ENCODE measurements around the gene CA11. TPM values are rescaled to one million over a fixed set of nuclear protein-coding genes. Genes with fewer than 3 reads are reported as not detected.

CA11 gene
- total RNA-seq, 1 experiment from 2014 or later = 10.5 TPM

DNA sequence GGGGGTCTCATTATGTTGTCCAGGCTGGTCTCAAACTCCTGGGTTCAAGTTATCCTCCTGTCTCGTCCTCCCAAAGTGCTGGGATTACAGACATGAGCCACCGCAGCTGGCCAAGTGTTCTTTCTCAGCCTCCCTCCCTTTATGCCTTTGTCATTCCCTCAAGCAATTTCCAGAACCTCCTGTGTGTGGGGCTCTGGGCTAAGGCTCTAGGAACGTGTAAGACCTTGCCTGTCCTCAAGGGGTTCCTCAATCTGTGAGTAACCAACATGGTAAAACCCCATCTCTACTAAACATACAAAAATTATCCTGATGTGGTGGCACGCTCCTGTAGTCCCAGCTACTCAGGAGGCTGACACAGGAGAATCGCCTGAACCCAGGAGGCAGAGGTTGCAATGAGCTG is 55.0 kb downstream of the CA11 start:
- H3K4me3 ChIP-seq (ENCODE audit: low read depth, low read length) = no peak overlapping the region
- Mint-ChIP-seq H3K27ac (ENCODE audit: unreplicated experiment) (no peak overlapping the region), H3K9me3 (ENCODE audit: unreplicated experiment) (no peaks in the 10 kb centered on the region), H3K4me3 (ENCODE audit: unreplicated experiment) (no peak overlapping the region), H3K27me3 (ENCODE audit: insufficient read depth, unreplicated experiment) (no peaks in the 10 kb centered on the region), H3K4me1 (ENCODE audit: low read depth, unreplicated experiment) (peaks cover 7% of the 10 kb centered on the region), H3K36me3 (ENCODE audit: insufficient read depth, unreplicated experiment) (peaks cover 6% of the 10 kb centered on the region)
- H3K9me3 ChIP-seq = no peaks in the 10 kb centered on the region
- H3K27me3 ChIP-seq (replicated peaks; ENCODE audit: control insufficient read depth, insufficient read depth, low read length) = no peaks in the 10 kb centered on the region
- DNase-seq = no peak
- intact Hi-C loops (cut with micrococcal nuclease; ENCODE audit: unreplicated experiment) = no loop called here
- TF ChIP-seq, protein P1, sequence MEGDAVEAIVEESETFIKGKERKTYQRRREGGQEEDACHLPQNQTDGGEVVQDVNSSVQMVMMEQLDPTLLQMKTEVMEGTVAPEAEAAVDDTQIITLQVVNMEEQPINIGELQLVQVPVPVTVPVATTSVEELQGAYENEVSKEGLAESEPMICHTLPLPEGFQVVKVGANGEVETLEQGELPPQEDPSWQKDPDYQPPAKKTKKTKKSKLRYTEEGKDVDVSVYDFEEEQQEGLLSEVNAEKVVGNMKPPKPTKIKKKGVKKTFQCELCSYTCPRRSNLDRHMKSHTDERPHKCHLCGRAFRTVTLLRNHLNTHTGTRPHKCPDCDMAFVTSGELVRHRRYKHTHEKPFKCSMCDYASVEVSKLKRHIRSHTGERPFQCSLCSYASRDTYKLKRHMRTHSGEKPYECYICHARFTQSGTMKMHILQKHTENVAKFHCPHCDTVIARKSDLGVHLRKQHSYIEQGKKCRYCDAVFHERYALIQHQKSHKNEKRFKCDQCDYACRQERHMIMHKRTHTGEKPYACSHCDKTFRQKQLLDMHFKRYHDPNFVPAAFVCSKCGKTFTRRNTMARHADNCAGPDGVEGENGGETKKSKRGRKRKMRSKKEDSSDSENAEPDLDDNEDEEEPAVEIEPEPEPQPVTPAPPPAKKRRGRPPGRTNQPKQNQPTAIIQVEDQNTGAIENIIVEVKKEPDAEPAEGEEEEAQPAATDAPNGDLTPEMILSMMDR (IDR thresholded peaks at IDR 0.05; ENCODE audit: insufficient read depth in 1 of 2, low read depth in 1 of 2, low read length in 1 of 2, severe bottlenecking in 1 of 2, unreplicated experiment in 1 of 2) = peak; percentile 8 to 11
- H3K36me3 ChIP-seq (ENCODE audit: control insufficient read depth, insufficient read depth, low read length) = no peaks in the 10 kb centered on the region
- no TSS peak for BruUV-seq (replicated peaks)
- CTCF ChIA-PET = no interaction called here
- POLR2A ChIA-PET = no interaction called here
- no peaks in the 10 kb centered on the region; the same call in 1 of the 2 replicates for H3K4me1 ChIP-seq

- intact Hi-C loops (cut with micrococcal nuclease; ENCODE audit: unreplicated experiment) = loop anchor here (1.0 to 5.0 kb wide), 2 partner anchors 19 to 257 kb away; no protein-coding TSS in a partner anchor
- CTCF ChIA-PET = interaction anchor here (0.5 to 2.3 kb wide), 17 partner anchors 12 to 468 kb away, joined by 3 to 15 read pairs (median 4); partner anchors contain the start of gene GRWD1
- no TSS peak for BruUV-seq (replicated peaks)
Measured at GRCh38 chr19:48588670-48589401, 57.2 kb downstream of the CA11 start.

More at GRCh38 chr19:48588670-48589401, 57.2 kb downstream of the CA11 start:
- Histone ChIP-seq H3K9me3 (no peaks in the 10 kb centered on the region), H3K4me3 (ENCODE audit: low read depth, low read length) (peak overlapping the region; percentile 27), H3K36me3 (ENCODE audit: control insufficient read depth, insufficient read depth, low read length) (no peaks in the 10 kb centered on the region), H3K27me3 (replicated peaks; ENCODE audit: control insufficient read depth, insufficient read depth, low read length) (no peaks in the 10 kb centered on the region), H3K4me1 (peaks cover 3% of the 10 kb centered on the region)
- POLR2A ChIA-PET = interaction anchor here (0.6 kb wide), 1 partner anchor 31 kb away, joined by 3 read pairs; the partner anchor contains the start of gene SPHK2
- Mint-ChIP-seq H3K27ac (ENCODE audit: unreplicated experiment) (peak overlapping the region; percentile 74), H3K4me1 (ENCODE audit: low read depth, unreplicated experiment) (peaks cover 14% of the 10 kb centered on the region), H3K9me3 (ENCODE audit: unreplicated experiment) (no peaks in the 10 kb centered on the region), H3K27me3 (ENCODE audit: insufficient read depth, unreplicated experiment) (no peaks in the 10 kb centered on the region), H3K4me3 (ENCODE audit: unreplicated experiment) (peak overlapping the region; percentile 79), H3K36me3 (ENCODE audit: insufficient read depth, unreplicated experiment) (peaks cover 12% of the 10 kb centered on the region)
- TF ChIP-seq, protein P1 (IDR thresholded peaks at IDR 0.05; ENCODE audit: insufficient read depth in 1 of 2, low read depth in 1 of 2, low read length in 1 of 2, severe bottlenecking in 1 of 2, unreplicated experiment in 1 of 2) = peak; percentile 95 to 97
- peak; percentile 89 to 93 for DNase-seq

Other genes with a start within 250 kb of the CA11 start
- gene GRWD1, start 200.2 kb downstream of the CA11 start, total RNA-seq (2022) = 77.3 and 77.4 TPM in 2 replicates
- gene KCNJ14, start 190.6 kb downstream of the CA11 start, total RNA-seq (2022) = 3.6 and 3.9 TPM in 2 replicates
- 74.6 and 81.3 TPM in 2 replicates for gene CYTH2, start 176.8 kb downstream of the CA11 start, total RNA-seq (2022)
- gene LMTK3, start 134.4 kb downstream of the CA11 start, total RNA-seq (2022) = 22.4 and 22.6 TPM in 2 replicates
- 1.00 and 1.4 TPM in 2 replicates for gene SULT2B1, start 94.0 kb downstream of the CA11 start, total RNA-seq (2022)
- gene SPACA4, start 39.4 kb downstream of the CA11 start, total RNA-seq (2022) = not detected in 2 replicates
- 5.8 and 6.8 TPM in 2 replicates for gene FAM83E, start 31.1 kb downstream of the CA11 start, total RNA-seq (2022)
- 1,812 and 1,896 TPM in 2 replicates for gene RPL18, start 27.0 kb downstream of the CA11 start, total RNA-seq (2022)
- 134 and 140 TPM in 2 replicates for gene SPHK2, start 26.7 kb downstream of the CA11 start, total RNA-seq (2022)
- 17.4 and 17.7 TPM in 2 replicates for gene DBP, start 8.8 kb downstream of the CA11 start, total RNA-seq (2022)
- gene NTN5, start 26.8 kb upstream of the CA11 start, total RNA-seq (2022) = 0.12 and 0.34 TPM in 2 replicates
- gene FUT2, start 49.8 kb upstream of the CA11 start, total RNA-seq (2022) = 13.5 and 16.3 TPM in 2 replicates
- gene MAMSTR, start 73.5 kb upstream of the CA11 start, total RNA-seq (2022) = 1.7 and 1.9 TPM in 2 replicates
- gene RASIP1, start 94.4 kb upstream of the CA11 start, total RNA-seq (2022) = 5.4 and 5.9 TPM in 2 replicates
- 8.9 and 10.3 TPM in 2 replicates for gene IZUMO1, start 100.7 kb upstream of the CA11 start, total RNA-seq (2022)
- gene FUT1, start 106.5 kb upstream of the CA11 start, total RNA-seq (2022) = 26.1 and 30.5 TPM in 2 replicates
- 1.9 and 3.0 TPM in 2 replicates for gene FGF21, start 109.3 kb upstream of the CA11 start, total RNA-seq (2022)
- 106 and 109 TPM in 2 replicates for gene BCAT2, start 164.8 kb upstream of the CA11 start, total RNA-seq (2022)
- gene HSD17B14, start 190.3 kb upstream of the CA11 start, total RNA-seq (2022) = 27.8 and 30.8 TPM in 2 replicates
- 3.9 and 5.6 TPM in 2 replicates for gene PLEKHA4, start 222.4 kb upstream of the CA11 start, total RNA-seq (2022)
- 83.3 and 94.7 TPM in 2 replicates for gene PPP1R15A, start 226.2 kb upstream of the CA11 start, total RNA-seq (2022)